HEK293 (cell line): ENCODE data around the gene NMNAT3.

Source experiments
- CTCF ChIP-seq: fragments of 450-650 bp; formaldehyde crosslinking; IDR thresholded peaks from 2 replicates; pipeline ENCODE4 v1.5.1; 2016; ENCODE audit warnings: missing biosample characterization, missing genetic modification characterization
- HOXA7 ChIP-seq: sonication (generic); formaldehyde crosslinking; IDR thresholded peaks from 2 replicates; pipeline ENCODE4 v1.8.1; 2022; ENCODE audit warnings: missing genetic modification reagents, borderline replicate concordance
- INSM2 ChIP-seq: fragments of 450-650 bp; formaldehyde crosslinking; IDR thresholded peaks from 2 replicates; pipeline ENCODE4 v1.5.1; 2016; ENCODE audit warnings: missing biosample characterization, missing genetic modification characterization
- REST ChIP-seq: fragments of 450-650 bp; formaldehyde crosslinking; IDR thresholded peaks from 2 replicates; pipeline ENCODE4 v1.5.1; 2016; ENCODE audit warnings: missing biosample characterization, missing genetic modification characterization
- ZBTB21 ChIP-seq: fragments of 450-650 bp; formaldehyde crosslinking; IDR thresholded peaks from 2 replicates; pipeline ENCODE4 v1.5.1; 2017; ENCODE audit warnings: missing biosample characterization, missing genetic modification characterization
- ZBTB44 ChIP-seq: fragments of 450-650 bp; IDR thresholded peaks from 2 replicates; pipeline ENCODE4 v1.5.1; 2018; ENCODE audit warnings: missing biosample characterization, mild to moderate bottlenecking, missing genetic modification characterization
- ZNF18 ChIP-seq: fragments of 450-650 bp; formaldehyde crosslinking; IDR thresholded peaks from 2 replicates; pipeline ENCODE4 v1.5.1; 2016; ENCODE audit warnings: missing biosample characterization, missing genetic modification characterization
- ZNF24 ChIP-seq: fragments of 450-650 bp; formaldehyde crosslinking; IDR thresholded peaks from 2 replicates; pipeline ENCODE4 v1.5.1; 2016; ENCODE audit warnings: missing biosample characterization, missing genetic modification characterization
- ZNF324 ChIP-seq: fragments of 450-650 bp; formaldehyde crosslinking; IDR thresholded peaks from 2 replicates; pipeline ENCODE4 v1.5.1; 2016; ENCODE audit warnings: missing biosample characterization, missing genetic modification characterization
- ZNF366 ChIP-seq: fragments of 450-650 bp; formaldehyde crosslinking; conservative IDR thresholded peaks from 2 replicates; pipeline ENCODE4 v1.5.1; 2016; ENCODE audit warnings: missing biosample characterization, missing genetic modification characterization
- ZNF513 ChIP-seq: fragments of 450-650 bp; IDR thresholded peaks from 2 replicates; pipeline ENCODE4 v1.5.1; 2018; ENCODE audit warnings: missing biosample characterization, missing genetic modification characterization
- ZNF530 ChIP-seq: fragments of 450-650 bp; formaldehyde crosslinking; IDR thresholded peaks from 2 replicates; pipeline ENCODE4 v1.5.1; 2016; ENCODE audit warnings: low read depth, missing biosample characterization, missing genetic modification characterization
- ZNF645 ChIP-seq: fragments of 450-650 bp; formaldehyde crosslinking; IDR thresholded peaks from 2 replicates; pipeline ENCODE4; 2016; ENCODE audit warnings: missing biosample characterization, missing genetic modification characterization
- ZNF792 ChIP-seq: fragments of 450-650 bp; formaldehyde crosslinking; IDR thresholded peaks from 2 replicates; pipeline ENCODE4 v1.5.1; 2016; ENCODE audit warnings: missing biosample characterization, missing genetic modification characterization

- TF ChIP-seq CTCF (tag by site-specific recombination) (peak; percentile 49; the same call in 1 of the 2 replicates), HOXA7 (CRISPR knock-in tag) (no peak), REST (tag by site-specific recombination) (no peak), ZBTB21 (tag by site-specific recombination) (no peak), ZNF792 (tag by site-specific recombination) (no peak), ZNF18 (no peak), INSM2 (no peak), ZNF324 (tag by site-specific recombination) (no peak), ZNF24 (no peak), ZNF645 (no peak), ZNF530 (tag by site-specific recombination) (no peak), ZNF513 (tag by site-specific recombination) (no peak), ZNF366 (no peak), ZBTB44 (tag by site-specific recombination) (no peak)
Measured at GRCh38 chr3:139561959-139562676, 115.7 kb downstream of the NMNAT3 start.
